Mesenteric fat pad (tissue), 1 donor: ENCODE results near the gene RXRG. TPM values are rescaled to one million over a fixed set of nuclear protein-coding genes. Genes with fewer than 3 reads are reported as not detected.

ENCODE experiments used
- DNase-seq: peaks from one replicate; pipeline ENCODE4 v3.0.0-alpha.2; 2020; ENCODE audit warnings: low spot score
- total RNA-seq: library from RNA; stranded (reverse); fragmentation: NEBNext Ultra II Directional; extraction: Animal tissue kit (Norgen Biotek cat#: 25700); gene quantifications from one replicate; pipeline ENCODE4 v1.2.1, GENCODE V29; 2021
- donor health status: DM: yes; HTN: yes; CAD: no.

RXRG gene
- total RNA-seq, 1 donor from 2014 or later, result 1.4 TPM

DNA sequence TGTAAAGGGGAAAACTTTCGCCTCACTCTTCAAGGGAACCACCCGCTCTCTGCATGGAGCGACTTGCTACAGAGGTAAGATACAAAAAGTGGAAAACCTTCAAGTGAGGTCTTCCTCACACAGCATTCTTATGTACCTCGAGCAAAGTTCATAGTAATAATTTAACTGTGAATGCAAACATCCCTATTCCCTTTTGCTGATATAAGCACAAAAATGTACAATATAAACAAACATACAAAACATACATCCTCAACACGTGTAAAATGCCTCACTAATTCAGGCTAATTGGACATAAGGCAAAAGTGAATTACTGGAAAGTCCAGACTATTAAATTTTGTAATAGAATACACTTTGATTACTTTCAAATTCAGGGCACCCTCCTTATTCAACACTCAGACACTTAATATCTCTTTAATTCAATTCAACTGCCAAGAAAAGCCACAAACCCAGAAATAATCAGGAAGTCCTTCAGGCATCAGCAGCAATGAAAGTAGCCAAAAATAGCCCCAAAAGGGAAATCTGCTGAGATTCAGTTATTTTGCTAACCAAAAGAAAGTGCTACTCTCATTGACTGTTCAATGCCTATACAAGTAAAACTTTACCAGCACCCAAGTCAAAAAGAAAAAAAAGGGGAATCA, 73.2 kb downstream of the RXRG start:
- no peak for DNase-seq

DNA sequence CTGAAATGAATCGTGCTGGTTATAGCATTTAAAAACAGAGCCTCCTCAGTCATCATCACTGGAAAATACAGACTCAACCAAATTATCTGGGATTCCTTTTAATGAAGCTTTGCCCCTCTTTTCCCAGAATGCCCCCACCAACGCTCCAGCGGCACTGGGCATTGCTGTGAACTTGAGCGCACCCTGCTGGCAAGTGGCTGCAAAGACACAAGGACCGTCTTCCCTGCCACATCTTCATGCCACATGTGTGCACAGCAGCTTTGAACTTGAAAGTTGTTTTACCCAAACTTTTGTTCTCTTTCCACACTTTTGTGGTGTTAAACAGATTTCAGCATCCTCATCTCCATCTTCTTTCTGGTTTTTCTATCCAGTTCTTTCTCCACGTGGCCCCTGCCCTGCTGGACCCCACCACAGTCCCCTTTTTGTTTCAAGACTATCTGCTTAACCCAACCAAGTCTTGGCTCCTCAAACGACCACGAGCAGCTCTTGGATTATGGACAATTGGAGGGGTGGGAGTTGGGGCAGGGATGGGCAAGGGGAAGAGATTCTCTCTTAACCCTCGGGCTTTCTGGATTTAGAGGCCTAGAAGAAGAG, 75.6 kb downstream of the RXRG start:
- no peak for DNase-seq

- no peak for DNase-seq
These were observed 77.4 kb downstream of the RXRG start for GRCh38 chr1:165367375-165367993.

DNA sequence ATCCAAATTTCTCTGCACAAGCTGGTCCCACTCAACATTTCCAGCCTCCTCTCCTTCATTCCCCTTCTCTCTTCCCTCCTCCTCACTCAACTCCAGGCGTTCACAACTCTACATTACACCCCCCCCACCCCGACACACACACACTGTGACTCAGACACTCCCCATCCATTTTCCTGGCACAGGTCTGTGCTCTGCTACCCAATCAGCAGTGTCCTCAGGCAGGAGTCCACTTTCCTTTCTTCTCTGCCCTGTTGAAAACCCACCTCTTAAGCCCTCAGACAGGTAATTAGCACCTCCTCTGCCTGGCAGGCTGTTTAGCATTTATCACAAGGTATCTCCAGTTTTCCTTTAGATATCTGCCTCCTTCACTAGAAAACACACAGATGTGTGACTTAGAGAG, 79.6 kb downstream of the RXRG start:
- no peak for DNase-seq

DNA sequence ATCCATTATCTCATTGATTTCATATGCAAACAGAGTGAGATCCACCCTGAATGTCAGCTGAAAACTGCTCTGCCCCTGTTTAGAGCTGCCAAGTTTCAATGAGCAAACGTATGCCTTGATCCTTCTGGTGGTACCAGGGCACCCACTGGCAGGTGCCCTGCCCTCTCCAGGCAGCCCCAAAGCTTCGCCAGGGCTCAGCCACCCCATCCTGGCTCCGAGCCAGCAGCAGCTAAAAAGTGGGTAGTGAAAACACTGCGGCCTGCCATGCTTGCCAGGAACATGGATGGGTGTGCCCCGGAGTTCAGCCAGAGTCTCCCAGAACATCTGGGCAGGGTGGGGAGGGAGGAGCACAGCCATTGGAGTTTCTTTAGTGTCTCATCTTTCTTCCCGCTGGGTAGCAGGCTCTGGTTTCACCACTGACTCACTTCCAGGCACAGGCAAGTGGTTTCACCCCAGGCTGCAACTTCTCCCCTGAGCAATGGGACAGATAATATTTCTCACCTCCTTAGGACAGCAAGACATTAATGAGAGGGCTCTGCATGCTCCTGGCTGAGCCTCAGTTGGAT, 80.3 kb downstream of the RXRG start:
- DNase-seq, result no peak

GRCh38 chr1:165356876-165357275, 88.0 kb downstream of the RXRG start:
- no peak for DNase-seq

DNA sequence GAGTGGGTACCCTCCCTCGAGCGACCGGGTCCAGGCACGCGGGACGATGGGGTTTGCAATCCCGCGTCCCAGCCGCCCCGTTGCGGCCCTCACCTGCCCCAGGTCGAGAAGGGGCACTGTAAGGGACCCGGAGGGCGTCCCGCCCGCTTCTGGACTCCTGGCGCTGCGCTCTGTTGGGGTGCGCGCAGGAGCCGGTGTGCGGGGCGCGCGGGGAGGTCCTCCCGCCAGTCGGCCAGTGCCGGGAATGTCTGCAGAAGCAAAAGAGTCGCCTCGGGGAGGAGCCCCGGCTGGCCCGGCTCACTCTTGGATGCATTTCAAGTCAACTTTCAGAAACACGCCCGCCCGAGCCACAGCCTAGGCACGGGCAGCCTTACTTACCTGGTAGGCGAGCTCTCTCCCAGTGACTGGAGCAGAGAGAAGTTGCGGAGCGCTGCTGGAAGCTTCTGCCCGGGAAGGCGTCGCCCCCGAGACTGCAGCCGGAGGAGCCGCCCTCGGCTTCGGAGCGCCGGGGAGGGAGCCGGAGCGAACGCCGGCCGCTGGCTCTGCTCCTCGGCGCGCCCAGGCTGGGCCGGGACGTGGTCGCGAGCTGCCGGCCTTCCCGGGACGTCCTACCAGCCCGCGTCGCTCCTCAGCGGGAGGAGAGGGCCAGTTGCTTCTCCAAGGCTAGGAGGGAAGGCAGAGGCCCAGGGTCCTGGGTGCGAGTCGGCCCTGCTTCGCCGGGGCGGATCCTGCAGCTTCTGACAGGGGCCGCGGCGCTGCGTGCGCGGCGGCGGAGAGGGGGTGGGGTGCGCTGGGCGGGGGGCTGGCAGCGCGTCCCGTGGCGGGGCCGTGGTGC, 88.7 kb downstream of the RXRG start, which contains the start of gene LMX1A:
Gene LMX1A (minus strand): TSS at position 739 of the 835 bp plus-strand sequence. CDS start 1,156 bp downstream, outside the sequence.
- DNase-seq, result no peak

- no peak for DNase-seq
These were observed 89.6 kb downstream of the RXRG start for GRCh38 chr1:165355139-165355976.

DNA sequence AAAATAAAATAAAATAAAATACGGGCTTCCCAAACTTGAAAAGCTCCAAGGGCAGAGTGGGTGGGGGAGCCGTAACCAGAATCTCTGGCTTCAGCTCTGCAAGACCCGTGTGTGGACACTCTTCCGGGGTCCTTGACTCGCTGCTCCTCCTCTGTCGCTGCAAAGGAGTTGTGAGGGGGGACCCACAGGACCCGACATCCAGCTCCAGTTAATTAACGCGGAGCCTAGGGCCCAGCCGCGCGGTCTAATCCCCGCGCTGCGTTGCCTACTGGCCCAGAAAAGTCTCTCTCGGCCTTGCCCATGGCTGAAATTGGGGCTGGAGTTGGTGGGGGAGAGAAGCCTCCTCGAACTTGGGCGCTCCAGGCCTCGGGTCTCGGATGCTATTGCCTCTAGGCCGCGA, 90.2 kb downstream of the RXRG start:
- DNase-seq, result no peak

GRCh38 chr1:165353731-165354671, 90.9 kb downstream of the RXRG start:
- no peak for DNase-seq

DNA sequence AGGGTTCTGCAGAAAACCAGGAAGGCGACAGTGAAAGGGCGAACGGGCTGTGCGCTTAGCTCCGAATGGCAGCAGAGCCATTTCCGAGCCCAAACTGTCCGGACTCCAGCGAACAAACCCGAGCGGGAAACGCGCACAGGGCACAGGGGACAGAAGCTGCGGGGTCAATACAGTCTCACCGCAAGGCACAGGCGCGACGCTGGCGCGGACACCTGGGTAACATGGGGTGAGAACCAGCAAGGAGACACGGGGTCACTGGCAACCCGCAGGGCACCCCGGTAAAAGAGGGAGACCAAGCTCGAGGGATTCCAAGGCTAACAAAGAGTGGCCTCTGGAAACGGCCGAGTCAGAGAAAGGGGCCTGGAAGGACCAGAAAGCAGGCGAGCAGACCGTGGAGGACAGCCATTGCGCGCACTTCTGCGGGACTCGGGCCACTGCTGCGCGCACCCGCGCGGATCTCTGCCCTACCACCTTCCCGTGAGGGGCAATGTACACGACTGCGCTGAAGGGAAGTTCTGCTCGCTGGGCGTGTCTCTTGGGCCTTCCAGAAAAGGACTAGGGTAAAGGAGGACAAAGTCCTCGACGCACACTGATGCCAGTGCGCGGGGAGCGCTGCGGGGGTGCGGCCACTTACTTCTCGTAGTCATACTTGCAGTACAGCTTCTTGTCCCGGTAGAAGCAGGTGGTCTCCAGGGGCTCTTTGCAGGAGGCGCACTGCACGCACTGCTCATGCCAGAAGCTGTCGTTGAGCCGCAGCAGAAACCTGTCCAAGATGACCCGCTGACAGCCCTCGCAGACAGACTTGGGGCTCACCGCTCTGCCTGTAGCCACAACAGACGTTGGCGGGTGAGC, 92.3 kb downstream of the RXRG start:
- DNase-seq, result no peak

DNA sequence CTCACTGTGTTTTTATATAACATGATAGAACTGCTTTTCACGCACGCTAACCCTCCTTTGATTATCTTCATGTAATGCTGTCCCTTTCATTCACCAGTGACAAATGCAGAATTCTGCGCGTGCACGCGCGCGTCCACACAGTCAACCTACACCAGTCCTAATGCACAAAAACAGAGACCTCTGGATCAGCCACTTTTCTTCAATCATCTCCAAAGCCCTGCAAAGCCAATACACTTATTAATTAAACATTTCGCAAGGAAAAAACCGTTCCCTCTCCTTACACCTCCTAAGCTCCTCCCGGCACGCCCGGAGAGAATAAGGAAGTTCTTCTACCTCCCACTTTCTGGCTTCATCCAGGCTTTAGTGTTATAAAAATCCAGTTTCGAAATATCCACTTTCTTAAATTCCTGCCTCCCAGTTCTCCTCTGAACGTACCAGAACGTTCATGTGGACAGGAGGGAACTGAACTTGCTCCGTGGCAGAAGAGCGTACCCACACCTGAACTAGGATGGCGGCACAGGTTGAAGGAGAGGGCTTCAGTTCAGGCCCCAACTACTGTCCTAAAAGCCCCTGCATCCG, 93.0 kb downstream of the RXRG start:
- no peak for DNase-seq

Other genes starting within 250 kb of the RXRG start
- 0.32 TPM for gene LMX1A, start 88.4 kb downstream of the RXRG start, total RNA-seq
- not detected for gene LRRC52, start 98.9 kb upstream of the RXRG start, total RNA-seq
- 418 TPM for gene MGST3, start 186.1 kb upstream of the RXRG start, total RNA-seq